HTERT RPE-1 (cell line): ENCODE measurements around the gene ABI3BP.

Source experiments
- in situ Hi-C: fragments of 300-500 bp; cut with MboI; formaldehyde crosslinking; loops from 4 replicates; pipeline ENCODE4 v1.14.3; 2020; ENCODE audit warnings: low sequenced_read_pairs

Gene ABI3BP

DNA sequence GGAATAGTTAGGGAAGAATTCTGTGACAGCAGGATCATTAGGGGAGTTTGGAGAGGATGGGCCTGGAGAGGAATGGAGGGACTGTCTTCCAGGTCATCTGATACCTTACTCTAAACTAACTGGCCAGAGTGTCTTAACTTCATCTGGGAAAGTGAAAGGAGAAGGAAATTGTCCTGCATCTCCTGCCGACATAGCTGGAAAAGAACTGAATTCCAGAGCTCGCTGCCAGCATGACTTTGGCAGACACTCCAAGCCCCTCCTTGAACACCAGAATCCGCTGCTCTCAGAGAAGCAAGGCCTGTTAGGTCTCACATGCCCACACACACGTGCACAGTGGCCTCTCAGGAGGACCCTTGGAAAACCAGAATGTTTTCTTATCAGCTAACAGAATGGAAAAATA lies 10.5 kb downstream of the ABI3BP start:
- in situ Hi-C loops = no loop called here

DNA sequence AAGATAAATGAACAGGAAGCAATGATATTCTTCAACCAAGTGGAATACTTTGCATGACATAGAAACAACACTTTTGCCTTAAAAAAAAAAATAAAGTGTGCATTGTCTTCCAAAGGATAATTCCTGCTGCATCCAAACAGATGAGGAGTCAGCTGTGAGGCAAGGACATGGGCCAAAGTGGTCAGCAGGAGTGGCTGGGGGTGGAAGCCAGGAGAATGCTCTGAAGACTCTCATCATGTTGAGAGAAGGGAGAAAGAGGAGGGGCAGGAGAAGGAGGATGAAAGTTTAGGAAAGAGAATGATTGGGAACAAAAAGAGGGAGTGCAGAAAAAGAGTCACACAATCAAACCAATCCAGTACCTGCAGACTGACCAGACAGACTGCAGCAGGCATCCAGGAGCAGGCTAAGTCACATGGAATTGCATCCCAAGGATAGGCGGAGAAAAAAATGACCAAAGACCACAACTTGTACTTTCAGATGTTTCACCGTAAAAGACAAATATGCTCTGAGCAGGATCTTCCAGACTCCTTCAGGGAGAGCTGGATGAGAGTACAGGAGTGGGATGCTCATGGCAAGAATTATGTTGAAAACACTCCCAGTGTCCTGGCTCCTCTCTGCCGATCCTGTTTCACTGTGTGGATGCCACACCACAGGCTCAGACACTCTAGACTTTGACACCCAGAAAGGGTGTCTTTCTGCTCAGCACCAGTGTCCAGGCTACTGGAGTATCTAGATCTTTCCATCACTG lies 11.9 kb downstream of the ABI3BP start:
- in situ Hi-C loops = no loop called here

DNA sequence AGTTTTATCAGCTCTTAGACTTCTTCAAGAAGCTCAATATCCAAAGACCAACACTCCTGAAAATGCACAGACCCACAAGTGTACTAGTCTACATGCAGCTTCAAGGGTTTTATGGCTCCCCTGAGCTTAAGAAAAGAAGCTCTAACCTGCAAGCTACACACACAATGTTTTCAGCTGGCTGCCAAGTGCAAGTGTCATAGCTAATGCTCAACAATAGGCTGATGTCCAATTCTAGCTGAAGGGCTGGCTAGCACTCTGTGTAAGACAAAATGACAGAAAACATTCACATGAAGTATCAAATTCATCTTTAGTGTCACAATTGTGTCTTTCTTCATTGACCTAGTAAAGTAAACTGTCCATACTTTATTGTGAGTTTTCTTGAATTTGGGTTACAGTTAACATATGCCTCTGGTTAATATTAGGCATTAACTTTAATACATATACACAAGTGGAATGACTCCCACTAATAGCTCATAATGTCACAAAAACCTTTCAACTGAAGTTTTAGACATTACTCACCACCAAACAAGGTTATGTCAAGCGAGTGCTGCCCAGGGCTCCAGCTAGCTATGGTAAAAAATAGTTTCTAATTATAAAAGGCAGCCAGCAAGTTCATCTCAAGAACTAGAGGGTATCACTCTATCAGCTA lies 15.1 kb downstream of the ABI3BP start:
- in situ Hi-C loops = no loop called here

DNA sequence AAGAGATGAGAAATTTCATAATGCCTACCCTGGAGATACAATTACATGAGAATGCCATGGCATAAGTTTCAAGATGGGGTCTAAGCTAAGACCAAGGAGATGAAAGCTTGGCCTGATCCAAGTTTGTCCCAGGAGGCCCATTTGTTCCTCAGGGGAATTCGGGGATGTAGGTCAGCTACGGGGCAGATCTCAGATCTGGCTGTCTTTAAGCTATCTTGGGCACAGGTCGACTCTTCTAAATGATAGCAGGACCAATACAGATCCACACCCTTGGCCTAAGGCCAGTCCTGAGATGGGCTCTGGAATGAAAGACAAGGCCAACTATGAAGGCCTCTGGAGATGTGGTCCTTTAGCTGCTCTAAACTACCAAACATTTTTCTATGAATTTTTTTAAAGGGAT lies 16.6 kb downstream of the ABI3BP start:
- in situ Hi-C loops = no loop called here

DNA sequence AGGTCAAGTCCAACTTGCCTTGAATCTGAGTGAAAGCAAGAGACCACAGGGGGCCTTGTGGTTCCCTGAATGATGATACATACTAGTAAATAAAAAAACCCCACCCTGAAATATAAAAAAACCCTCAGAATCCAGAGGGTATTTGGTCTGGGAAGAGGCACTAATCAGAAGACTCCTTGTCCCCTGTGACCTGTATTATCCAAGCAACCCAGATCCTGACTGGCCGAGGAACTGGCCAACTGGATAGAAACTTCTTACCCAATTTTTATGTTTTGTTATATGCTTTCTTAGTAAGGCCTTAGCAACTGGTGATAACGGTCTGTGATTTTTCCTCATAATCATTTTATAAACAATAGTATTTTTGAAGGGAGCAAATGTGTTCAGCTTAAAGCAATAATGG lies 17.5 kb downstream of the ABI3BP start:
- in situ Hi-C loops = no loop called here

DNA sequence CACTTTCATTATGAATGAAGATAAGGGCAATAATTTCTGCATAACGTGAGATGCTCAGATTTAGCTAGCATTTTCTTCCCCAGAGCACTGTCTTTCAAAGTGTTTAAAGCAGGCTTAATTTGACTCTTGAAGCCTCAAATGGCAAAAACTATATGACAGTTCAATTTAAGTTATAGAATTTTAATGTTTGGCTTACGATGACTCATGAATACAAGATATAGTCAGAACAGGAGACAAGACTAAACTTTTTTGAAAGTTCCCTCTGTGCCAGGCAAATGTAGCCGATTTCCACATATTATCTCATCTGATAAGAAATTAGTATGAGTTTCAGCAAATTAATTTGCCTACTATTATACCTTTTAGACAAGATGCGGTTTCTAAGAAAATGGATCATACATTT lies 19.6 kb downstream of the ABI3BP start:
- in situ Hi-C loops = no loop called here

DNA sequence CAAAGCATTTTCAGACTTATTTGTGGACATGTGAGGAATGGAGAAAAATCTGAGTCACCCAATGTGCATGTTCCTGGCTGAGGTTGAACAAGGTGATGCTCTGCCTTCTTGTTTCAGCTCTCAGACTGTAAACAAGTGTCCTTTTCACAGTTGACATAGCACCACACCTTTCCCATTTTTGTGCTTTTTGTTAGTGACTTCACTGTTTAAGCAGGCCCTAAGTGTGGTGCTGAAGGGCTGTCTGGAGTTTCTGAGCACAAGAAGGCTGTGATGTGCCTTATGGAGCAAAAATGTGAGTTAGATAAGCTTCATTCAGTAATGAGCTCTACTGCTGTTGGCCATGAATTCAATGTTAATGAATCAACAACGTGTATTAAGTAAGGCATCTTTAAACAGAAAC lies 20.4 kb downstream of the ABI3BP start:
- in situ Hi-C loops = no loop called here

DNA sequence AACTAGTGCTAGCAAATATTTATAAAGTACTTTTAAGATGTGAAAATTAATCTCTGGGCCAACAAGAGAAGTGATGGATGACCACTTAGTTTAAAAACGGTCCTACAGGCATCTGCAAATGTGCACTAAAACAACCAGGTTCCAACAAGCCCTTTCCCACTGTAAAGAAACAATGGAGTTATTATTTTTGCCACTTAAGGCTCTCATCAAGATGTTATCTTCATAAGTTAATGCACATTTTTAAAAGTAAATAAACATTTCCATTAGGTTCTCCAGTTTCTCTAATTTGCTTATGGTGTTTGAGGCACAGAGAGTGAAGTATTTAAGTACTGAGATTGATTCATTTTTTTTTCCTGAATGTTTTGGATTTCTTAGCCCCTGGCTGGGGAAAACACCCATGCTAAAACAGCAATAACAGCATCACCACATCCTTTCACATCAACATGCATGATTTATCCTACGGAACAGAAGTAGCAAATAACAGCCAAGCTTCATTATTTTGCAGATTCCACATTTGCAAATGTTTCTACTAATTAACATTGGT lies 20.8 kb downstream of the ABI3BP start:
- in situ Hi-C loops = no loop called here

DNA sequence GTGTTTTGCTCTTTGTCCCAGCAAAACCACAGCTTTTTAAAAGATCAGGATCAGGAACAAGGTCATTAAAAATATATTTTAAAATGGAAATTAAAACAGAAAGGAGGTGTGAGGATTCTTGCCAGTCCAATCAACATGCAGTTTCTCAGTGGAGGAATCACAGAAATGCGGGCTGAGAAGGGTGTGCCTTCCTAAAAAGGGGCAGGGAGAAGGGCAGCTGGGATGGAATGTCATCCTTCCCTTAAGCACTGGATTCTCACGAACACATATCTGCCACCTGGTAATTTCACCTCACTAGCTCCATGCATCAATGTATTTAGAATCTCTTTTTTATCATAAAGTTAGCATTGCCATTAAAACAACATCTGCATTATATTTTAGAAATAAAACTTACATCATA lies 21.4 kb downstream of the ABI3BP start:
- in situ Hi-C loops = no loop called here

DNA sequence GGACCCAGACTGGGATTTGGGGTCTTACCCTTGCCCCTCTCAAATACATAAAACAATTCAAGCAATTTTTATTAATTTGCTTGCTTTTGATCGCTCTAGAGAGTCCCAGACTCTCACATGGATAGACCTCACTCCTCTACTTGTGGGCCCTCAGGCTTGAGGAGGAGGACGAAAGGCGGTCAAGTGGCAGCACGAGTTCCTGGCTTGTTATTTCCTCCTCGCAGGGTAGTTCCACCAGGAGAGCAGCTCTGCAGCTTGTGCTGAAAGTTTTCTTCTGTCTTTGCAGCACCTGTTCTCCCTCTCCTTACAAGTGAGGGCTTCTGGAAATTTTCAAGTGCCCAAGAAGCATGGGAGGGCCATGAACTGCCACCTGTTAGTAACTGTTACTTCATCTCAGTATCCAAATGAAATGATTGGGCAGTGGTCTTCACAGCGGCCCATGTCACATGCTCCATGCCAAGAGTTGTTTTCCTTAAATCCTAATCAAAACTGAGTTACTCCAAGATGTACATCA lies 22.7 kb downstream of the ABI3BP start:
- in situ Hi-C loops = no loop called here

DNA sequence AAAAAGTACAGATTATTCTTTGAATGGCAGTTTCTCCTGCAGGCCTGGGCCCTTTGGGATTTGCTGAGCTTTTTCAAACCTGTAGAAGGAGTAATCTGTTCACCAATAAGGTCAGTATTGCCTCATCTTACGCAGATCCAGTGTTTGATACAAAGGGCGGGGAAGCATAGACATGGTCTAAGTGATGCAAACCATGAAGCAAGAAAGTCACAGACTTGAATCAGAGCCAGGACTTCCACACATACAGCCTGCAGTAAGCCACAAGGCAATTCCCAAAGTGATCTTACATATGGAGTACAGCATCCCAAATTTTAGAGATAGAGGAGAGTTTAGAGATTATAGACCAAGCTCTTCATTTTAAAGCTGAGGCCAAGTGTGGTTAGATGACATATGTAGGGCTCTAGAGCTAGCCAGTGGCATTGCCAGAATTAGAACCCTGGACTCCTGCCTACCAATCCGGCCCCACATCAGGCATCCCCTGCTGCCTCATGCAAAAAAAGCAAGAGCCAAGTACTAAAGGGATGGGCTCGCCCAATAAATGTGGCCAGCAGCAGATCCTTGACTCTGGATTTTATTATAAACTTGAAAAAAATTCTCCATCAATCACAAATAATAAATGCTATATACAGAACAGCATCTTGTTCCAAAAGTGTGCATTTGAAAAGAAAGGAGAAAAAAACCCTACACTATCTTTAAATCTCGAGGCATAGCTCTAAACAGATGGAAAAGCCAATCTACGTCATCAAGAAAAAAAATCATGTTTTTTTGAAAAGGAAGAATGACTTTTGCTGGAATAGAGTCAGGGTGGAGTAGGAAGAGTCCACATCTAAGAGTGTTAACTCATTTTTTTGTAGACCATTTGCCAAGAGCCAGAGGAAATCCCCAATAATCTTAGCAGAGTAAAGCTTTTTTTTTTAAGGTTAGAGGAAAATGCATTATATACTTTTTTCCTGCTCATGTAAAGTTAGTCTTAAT lies 24.0 kb downstream of the ABI3BP start:
- in situ Hi-C loops = no loop called here

DNA sequence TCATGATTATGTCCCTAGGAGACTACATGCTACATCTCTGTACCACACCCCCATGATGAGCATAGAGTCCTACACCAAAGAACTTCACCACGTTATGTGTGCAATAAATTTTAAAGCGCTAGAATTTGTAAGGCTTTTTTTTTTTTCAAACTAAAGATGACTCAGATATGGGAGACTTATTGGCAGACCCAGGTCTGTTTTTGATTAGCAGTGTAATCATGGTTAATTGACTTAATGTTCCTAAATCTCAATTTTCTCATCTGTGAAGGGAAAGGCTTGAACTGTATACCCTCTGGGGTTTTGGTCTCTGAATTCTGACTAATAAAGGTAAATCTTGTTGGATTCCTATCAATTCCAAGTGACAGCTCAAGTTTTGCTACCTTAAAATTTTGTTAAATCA lies 26.4 kb downstream of the ABI3BP start:
- in situ Hi-C loops = no loop called here

DNA sequence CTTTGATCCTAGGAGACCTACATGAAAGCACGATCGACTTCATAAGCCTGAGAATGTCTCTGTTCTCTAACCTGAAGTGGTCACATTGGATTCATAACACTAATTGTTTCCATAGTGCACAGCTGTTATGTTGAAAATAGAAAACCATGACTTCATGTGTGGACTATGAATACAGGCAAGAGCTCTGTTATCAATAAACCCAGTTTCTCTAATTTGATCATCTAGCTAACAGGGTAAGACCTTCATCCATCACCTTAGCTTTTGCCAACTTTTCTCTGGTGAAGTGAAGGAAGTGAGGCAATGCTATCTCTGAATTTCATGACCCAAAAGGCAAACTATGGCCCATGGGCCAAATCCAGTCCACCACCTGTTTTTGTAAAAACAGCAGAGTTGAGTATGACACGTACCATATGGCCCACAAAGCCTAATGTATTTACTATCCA lies 27.2 kb downstream of the ABI3BP start:
- in situ Hi-C loops = no loop called here

DNA sequence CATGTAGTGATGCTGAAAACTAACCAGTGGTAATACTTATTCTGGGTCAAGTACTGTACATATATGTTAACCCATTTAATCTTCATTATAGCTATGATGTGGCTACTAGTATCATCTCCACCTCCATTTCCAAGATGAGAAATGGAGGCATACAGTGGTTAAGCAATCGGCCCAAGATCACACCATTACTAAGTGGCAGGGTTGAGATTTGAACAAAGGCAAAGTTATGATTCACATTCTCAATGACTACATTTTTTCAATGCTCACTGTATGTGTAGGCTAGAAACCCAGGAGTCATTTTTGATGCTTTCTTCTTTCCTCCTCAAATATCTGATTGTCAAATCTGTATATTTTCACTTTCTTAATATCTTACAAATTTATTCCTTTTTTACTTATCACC lies 30.2 kb downstream of the ABI3BP start:
- in situ Hi-C loops = no loop called here

DNA sequence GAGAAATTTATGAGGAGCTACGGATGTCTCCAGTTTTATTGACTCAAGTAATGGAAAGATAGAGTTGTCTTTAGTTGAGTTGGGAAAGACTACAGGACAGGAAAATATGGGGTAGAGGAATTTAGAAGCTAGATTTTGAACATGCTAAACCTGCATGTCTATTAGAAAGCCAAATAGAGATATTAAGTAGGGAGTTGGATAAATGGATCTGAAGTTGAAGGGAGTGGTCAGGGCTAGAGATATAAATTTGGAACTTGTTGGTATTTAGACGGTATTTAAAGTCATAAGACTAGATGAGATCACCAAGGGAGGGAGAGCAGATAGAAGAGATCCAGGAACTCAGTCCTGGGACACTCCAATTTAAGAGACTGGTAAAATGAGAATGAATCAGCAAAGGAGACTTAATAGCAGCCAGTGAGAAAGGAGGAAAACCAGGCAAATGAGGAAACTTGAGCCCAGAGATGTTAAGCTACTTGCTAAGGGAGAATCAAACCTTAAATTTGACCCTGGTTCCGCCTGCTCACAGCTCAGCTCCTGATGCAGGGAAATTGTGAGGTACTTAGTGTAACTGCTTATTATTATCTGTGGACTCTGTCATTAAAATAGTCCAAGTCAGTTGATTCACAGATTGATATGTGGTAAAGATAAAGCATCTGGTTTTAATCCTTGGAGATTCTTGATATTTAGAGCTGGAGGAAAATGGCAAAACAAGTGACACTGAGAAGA lies 35.8 kb downstream of the ABI3BP start:
- in situ Hi-C loops = no loop called here

DNA sequence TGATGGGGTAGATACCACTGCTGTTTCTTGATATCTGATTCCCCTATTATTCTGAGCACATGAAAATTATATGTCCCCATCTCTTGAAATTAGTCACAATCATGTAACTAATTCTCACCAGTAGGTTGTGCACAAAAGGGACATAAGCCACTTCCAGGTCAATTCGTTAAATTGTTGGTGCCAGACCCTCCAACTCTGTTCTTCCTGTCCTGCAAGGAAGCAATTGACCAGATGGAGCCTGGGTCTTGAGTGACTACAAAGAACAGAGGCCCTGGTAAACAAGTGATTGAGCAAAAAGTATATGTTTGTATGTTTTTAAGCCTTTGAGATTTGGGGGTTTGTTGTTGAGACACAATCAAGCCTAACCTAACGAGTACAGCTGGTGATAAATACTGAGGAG lies 36.9 kb downstream of the ABI3BP start:
- in situ Hi-C loops = no loop called here

DNA sequence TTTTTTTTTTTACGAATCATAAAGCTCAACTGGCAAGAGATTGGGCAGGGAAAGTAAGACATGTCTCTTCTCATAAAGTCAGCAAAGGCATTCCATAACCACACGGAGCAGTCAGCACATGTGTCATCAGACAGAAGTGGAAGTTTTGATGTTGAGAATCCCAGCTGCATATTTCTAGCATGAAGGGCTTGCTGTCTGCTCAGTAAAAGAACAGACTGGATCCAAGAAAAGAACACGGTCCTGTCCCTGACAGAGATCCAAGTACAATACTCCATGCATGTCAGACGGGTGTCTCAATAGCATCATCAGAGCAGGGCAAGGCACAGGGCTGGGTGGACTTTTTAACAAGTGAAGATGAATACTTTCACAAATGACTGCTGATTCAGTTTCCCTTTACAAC lies 38.2 kb downstream of the ABI3BP start:
- in situ Hi-C loops = no loop called here

DNA sequence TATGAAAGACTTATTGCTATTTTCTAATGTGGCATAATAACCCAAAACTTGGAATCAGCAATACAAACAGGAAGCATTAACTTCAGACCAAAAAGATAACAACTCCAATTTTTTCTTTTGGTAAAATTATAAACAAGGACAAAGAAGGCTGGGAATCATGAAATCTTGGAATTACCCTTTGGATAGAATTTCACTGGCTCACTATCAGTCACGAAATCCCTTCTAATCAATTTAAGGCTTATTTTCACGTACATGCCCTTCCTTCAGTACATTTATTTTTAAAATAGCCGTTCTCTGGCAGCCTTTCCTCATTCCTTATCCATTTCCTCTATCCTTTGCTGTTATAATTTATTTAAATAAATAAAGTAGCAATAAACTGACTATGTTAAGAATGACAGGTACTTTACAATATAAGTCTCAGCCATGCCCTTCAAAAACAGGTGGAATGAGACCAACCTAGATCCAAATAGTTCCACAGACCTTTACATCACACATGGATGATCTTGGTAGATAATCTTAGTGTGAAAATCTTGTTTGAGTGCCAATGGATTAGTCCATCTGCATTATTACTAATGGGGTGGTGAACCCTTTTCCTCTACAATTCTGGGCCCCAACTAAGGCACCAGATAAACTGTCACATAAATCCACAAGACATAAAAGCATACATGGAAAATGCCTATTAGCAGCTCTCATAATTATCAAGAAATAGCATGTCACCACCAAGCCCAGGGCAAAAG lies 38.9 kb downstream of the ABI3BP start:
- in situ Hi-C loops = no loop called here

DNA sequence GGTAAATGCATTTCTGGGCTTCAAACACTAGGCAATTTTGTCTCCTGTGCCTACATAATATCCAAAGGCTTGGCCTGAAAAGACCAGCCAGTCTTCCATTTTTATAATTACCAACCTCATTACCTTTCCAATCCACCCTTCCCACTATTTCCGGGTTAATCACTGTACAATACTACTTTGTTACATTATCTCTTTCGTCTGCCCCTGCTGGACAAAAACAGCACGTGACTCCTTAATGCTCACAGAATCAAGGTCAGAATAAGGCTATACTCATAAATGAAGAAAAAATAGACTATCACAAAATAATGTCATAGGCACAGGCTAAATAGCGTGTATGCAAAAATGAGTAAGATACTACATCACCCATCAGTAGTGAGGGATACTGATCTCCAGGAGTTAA lies 40.1 kb downstream of the ABI3BP start:
- in situ Hi-C loops = no loop called here

DNA sequence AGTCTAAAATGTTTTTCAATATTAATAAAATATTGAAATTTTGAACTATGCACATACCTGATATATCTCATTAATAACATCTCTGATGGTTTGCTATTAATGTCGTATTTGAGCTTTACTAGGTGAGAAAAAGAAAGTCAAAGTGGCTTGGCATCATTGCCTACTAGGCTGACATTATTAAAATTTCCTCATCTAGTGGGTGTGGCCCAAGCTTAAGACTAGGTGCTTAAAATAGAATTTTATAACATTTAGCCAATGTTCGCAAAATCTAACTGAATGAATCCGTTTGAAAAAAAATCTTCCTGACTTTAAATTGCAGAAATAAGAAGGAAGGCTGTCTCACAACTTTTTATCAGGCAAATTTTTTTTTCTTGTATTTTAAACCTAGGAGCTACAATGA lies 46.1 kb downstream of the ABI3BP start:
- in situ Hi-C loops = no loop called here
